Uterus (tissue), 2 donors: ENCODE measurements around the gene ADAMTS19.

Source experiments
- CTCF ChIP-seq, 4 experiments: fragments of 200-600 bp in 2 of 4; fragments of 450-650 bp in 2 of 4; sonication (generic) in 2 of 4; IDR thresholded peaks; one replicate each; pipeline ENCODE4 v1.5.1; 2016 to 2019; ENCODE audit warnings: antibody characterized with exemption in 4 of 4, mild to moderate bottlenecking in 2 of 4, moderate library complexity in 1 of 4
- POLR2A ChIP-seq, 2 donors: fragments of 450-650 bp; IDR thresholded peaks; one replicate each; pipeline ENCODE4 v1.6.1; 2016; ENCODE audit warnings: antibody characterized with exemption in 2 of 2, mild to moderate bottlenecking in 1 of 2, moderate library complexity in 1 of 2

DNA sequence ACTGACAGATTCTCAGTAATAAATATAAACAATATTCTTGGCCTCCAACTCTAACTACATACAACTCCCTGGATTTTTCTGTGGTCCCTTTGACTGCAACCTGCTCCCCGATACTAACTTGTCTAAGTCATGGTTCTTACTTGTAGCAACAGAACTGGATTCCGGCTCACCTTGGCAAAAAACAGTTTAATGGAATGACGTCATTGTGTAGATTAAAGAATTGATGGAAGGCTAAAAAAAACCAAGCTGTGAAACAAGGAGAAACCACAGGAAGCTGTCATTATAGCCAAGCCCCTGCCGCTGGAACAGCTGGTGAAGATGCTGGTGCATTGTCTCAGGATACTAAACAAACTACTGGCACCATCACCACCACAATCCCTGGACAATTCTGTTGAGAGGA, 11.4 kb upstream of the ADAMTS19 start:
- TF ChIP-seq CTCF (IDR thresholded peaks at IDR 0.05), result no peak
- no peak for TF ChIP-seq POLR2A (IDR thresholded peaks at IDR 0.05)
